A673 (cell line): ENCODE results near the gene DLL3.

Source experiments
- EZH2 ChIP-seq: fragments of 200-600 bp; sonication (generic); IDR thresholded peaks from 2 replicates; pipeline ENCODE4 v1.6.1; 2017; ENCODE audit warnings: borderline replicate concordance, low read depth, mild to moderate bottlenecking, mixed read lengths, antibody characterized with exemption, low read length; ENCODE audit not compliant: poor library complexity, severe bottlenecking
- TF ChIP-seq, protein P1 (sequence below): fragments of 300-800, 200-600 bp; sonication (generic); conservative IDR thresholded peaks from 2 replicates; pipeline ENCODE4 v1.5.1; 2017; ENCODE audit warnings: low read depth, mild to moderate bottlenecking, antibody characterized with exemption, low read length, moderate library complexity, mixed read lengths

DNA sequence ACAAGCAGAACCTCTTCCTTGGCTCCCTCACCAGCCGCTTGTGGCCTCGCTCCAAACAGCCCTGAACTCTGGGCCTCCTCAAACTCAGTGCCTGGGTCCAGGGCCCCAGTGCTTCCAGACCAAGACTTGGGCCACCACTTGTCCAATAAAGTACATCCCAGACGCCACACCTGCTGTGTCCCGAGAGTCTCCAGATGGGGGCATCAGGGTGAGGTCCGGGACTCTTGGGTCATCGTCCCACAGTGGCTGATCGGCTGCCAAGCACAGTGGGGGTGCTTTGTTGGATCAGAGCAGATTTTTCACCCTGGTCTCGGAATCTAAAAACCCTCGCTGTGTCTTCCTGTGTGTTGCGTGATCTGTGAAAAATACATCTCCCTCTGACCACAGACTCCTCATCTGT lies 9.0 kb upstream of the DLL3 start:
- TF ChIP-seq, protein P1, sequence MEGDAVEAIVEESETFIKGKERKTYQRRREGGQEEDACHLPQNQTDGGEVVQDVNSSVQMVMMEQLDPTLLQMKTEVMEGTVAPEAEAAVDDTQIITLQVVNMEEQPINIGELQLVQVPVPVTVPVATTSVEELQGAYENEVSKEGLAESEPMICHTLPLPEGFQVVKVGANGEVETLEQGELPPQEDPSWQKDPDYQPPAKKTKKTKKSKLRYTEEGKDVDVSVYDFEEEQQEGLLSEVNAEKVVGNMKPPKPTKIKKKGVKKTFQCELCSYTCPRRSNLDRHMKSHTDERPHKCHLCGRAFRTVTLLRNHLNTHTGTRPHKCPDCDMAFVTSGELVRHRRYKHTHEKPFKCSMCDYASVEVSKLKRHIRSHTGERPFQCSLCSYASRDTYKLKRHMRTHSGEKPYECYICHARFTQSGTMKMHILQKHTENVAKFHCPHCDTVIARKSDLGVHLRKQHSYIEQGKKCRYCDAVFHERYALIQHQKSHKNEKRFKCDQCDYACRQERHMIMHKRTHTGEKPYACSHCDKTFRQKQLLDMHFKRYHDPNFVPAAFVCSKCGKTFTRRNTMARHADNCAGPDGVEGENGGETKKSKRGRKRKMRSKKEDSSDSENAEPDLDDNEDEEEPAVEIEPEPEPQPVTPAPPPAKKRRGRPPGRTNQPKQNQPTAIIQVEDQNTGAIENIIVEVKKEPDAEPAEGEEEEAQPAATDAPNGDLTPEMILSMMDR: no peak
- TF ChIP-seq EZH2: no peak
